Testis (tissue), 3 donors: Measurements from ENCODE around the gene PTPRR. TPM values are rescaled to one million over a fixed set of nuclear protein-coding genes. Genes with fewer than 3 reads are reported as not detected.

Experiments used
- DNase-seq: peaks from one replicate; pipeline ENCODE4 v3.0.0-alpha.2; 2019
- H3K27ac ChIP-seq, 2 donors: fragments of 200-600 bp; sonication (generic); one replicate each; pipeline ENCODE4 v1.5.1; 2019
- H3K27me3 ChIP-seq: fragments of 200-600 bp; sonication (generic); one replicate; pipeline ENCODE4 v1.5.1; 2019
- H3K36me3 ChIP-seq: fragments of 200-600 bp; sonication (generic); one replicate; pipeline ENCODE4 v1.5.1; 2017; ENCODE audit warnings: low read depth; ENCODE audit errors: missing control alignments
- H3K4me1 ChIP-seq: fragments of 200-600 bp; sonication (generic); one replicate; pipeline ENCODE4 v1.5.1; 2019
- H3K4me3 ChIP-seq, 2 donors: fragments of 200-600 bp; sonication (generic); one replicate each; pipeline ENCODE4 v1.5.1; 2017 to 2019
- H3K9me3 ChIP-seq: fragments of 200-600 bp; sonication (generic); one replicate; pipeline ENCODE4 v1.5.1; 2017
- POLR2A ChIP-seq: fragments of 450-650 bp; IDR thresholded peaks from one replicate; pipeline ENCODE4 v1.6.1; 2017; ENCODE audit warnings: antibody characterized with exemption, mild to moderate bottlenecking, moderate library complexity
- WGBS, 2 donors: methylation state at CpG; one replicate each; pipeline ENCODE4 v1.1.5; 2018; 5-methylcytosine and 5-hydroxymethylcytosine counted together
- intact Hi-C: fragments of 100-400 bp; cut with DNase I; formaldehyde crosslinking; loops from one replicate; pipeline ENCODE4 v1.15.1; 2023; ENCODE audit warnings: low total_unique reads
- polyA plus RNA-seq: library from polyadenylated mRNA; stranded (reverse); fragments of 350-450 nt; fragmentation: Illumina TruSeq; extraction: RNeasy Lipid Tissue Mini Kit (QIAGEN cat#74804); gene quantifications from one replicate; pipeline ENCODE4 v1.2.3, GENCODE V29; 2014; ENCODE audit warnings: low read depth, low replicate concordance; ENCODE audit not compliant: insufficient read depth
- total RNA-seq, 2 donors: library from RNA; depleted of rRNA; stranded (reverse); fragments of >200 nt; gene quantifications; one replicate each; pipeline ENCODE4 v1.2.3, GENCODE V29; 2016
- TF ChIP-seq, protein P1 (sequence below), 3 experiments: fragments of 450-650 bp in 2 of 3; fragments of 200-600 bp in 1 of 3; sonication (generic) in 1 of 3; IDR thresholded peaks; one replicate each; pipeline ENCODE4 v1.5.1; 2016 to 2019; ENCODE audit warnings: antibody characterized with exemption in 3 of 3, mild to moderate bottlenecking in 2 of 3, moderate library complexity in 1 of 3

PTPRR gene
- total and polyA plus RNA-seq, 3 donors from 2014 or later: 0.16 to 0.43 (median 0.24) TPM

DNA sequence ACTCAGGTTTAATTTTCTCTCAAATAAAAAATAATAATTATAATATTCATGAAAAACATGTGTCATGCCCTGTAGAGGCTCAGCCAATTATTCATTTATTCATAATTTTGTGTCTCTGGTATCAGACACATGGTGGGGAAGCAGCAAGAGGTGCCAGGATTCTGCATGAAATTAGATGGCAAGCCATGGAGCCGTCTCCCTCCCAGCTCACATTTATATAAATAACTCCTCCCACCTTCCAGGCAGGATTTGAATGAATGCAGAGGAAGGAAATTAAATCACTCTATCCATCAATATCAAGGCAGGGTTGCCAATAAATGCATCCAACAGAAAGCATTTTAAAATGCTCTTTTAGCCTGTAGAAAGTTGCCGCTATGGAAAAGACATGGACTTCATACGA is 98.1 kb downstream of the PTPRR start:
- WGBS, 2 donors: 59 to 66% methylated on average over 3 of the region's 3 CpGs
- DNase-seq: no peak

DNA sequence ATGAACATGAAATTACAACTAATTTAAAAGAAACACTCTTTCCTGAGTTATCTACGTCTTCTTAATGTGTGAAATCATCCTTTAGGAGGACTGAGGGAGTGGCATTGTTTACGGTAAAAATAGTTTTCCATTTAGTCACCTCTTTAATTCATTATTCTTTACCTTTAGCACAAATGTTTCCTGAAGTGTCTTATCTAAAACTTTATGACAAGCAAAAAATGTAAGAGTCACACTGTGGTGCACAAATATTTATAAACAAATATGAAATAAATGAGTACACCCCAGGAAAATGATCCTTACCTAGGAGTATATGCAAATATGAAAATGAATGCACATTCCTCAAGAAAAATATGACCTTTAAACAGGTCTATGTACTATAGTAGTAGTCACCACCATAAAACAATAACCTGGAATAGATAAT is 104.6 kb downstream of the PTPRR start:
- H3K4me1 ChIP-seq: no peaks in the 10 kb centered on the region
- no peak overlapping the region for H3K4me3 ChIP-seq
- no peak for DNase-seq
- no peaks in the 10 kb centered on the region for H3K36me3 ChIP-seq
- no peaks in the 10 kb centered on the region for H3K9me3 ChIP-seq
- no peak overlapping the region for H3K27ac ChIP-seq
- WGBS, 2 donors: 80 to 88% methylated on average over 2 of the region's 2 CpGs
- intact Hi-C loops: no loop called here
- TF ChIP-seq POLR2A: no peak
- TF ChIP-seq, protein P1, sequence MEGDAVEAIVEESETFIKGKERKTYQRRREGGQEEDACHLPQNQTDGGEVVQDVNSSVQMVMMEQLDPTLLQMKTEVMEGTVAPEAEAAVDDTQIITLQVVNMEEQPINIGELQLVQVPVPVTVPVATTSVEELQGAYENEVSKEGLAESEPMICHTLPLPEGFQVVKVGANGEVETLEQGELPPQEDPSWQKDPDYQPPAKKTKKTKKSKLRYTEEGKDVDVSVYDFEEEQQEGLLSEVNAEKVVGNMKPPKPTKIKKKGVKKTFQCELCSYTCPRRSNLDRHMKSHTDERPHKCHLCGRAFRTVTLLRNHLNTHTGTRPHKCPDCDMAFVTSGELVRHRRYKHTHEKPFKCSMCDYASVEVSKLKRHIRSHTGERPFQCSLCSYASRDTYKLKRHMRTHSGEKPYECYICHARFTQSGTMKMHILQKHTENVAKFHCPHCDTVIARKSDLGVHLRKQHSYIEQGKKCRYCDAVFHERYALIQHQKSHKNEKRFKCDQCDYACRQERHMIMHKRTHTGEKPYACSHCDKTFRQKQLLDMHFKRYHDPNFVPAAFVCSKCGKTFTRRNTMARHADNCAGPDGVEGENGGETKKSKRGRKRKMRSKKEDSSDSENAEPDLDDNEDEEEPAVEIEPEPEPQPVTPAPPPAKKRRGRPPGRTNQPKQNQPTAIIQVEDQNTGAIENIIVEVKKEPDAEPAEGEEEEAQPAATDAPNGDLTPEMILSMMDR (IDR thresholded peaks at IDR 0.05): no peak
- H3K27me3 ChIP-seq: no peaks in the 10 kb centered on the region

More for the DNA sequence above, 98.1 kb downstream of the PTPRR start:
- H3K4me3 ChIP-seq: no peak overlapping the region
- TF ChIP-seq, protein P1 (IDR thresholded peaks at IDR 0.05): no peak
- TF ChIP-seq POLR2A: no peak
- H3K9me3 ChIP-seq: no peaks in the 10 kb centered on the region
- no peaks in the 10 kb centered on the region for H3K27me3 ChIP-seq
- no peaks in the 10 kb centered on the region for H3K4me1 ChIP-seq
- no peaks in the 10 kb centered on the region for H3K36me3 ChIP-seq
- intact Hi-C loops: no loop called here
- H3K27ac ChIP-seq: no peak overlapping the region

DNA sequence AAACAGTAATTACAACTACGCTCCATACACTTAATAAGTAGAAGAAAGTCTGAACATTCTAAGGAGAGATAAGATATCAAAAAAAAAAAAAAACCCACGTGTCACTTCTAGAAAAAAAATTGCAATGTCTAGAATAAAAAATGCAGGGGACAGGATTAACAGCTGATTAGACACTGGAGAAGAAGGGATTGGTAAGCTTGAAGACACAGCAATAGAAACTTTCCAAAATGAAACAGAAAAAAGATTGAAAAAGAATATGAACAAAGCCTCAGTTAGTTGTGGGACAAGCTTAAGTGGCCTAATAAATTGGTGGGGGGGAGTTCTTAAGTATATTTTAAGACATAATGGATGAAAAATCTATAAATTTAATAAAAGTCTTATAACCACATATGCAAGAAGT is 105.5 kb downstream of the PTPRR start:
- TF ChIP-seq, protein P1 (IDR thresholded peaks at IDR 0.05): no peak
- no peak for TF ChIP-seq POLR2A
- H3K36me3 ChIP-seq: no peaks in the 10 kb centered on the region
- no peak for DNase-seq
- intact Hi-C loops: no loop called here
- 81 to 91% methylated on average over 2 of the region's 2 CpGs for WGBS, 2 donors
- H3K4me1 ChIP-seq: no peaks in the 10 kb centered on the region
- H3K9me3 ChIP-seq: no peaks in the 10 kb centered on the region
- H3K27me3 ChIP-seq: no peaks in the 10 kb centered on the region
- no peak overlapping the region for H3K4me3 ChIP-seq
- H3K27ac ChIP-seq: no peak overlapping the region

DNA sequence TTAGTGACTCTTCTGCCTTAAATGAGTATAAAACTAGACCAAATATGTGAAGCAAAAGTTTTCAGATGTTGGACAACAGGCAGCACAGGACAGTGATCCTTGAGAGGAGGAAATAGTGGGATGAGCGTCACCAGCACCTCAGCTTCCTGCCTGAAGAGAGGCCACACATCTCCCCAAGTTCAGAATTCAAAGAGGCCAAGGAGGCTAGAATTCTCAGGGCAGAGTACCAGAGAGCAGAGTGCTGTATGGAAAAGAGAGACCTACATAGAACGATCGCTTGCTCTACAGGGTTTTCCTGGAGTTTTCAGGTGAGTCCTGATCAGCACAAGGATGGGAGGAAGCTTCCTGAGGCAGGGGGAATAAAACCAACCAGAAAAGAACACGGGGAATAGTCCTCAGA is 107.0 kb downstream of the PTPRR start:
- intact Hi-C loops: no loop called here
- TF ChIP-seq, protein P1 (IDR thresholded peaks at IDR 0.05): no peak
- TF ChIP-seq POLR2A: no peak
- no peaks in the 10 kb centered on the region for H3K9me3 ChIP-seq
- H3K27ac ChIP-seq: no peak overlapping the region
- H3K4me1 ChIP-seq: no peaks in the 10 kb centered on the region
- no peaks in the 10 kb centered on the region for H3K36me3 ChIP-seq
- WGBS, 2 donors: 80% methylated on average over 4 of the region's 4 CpGs
- no peaks in the 10 kb centered on the region for H3K27me3 ChIP-seq
- no peak overlapping the region for H3K4me3 ChIP-seq
- no peak for DNase-seq

DNA sequence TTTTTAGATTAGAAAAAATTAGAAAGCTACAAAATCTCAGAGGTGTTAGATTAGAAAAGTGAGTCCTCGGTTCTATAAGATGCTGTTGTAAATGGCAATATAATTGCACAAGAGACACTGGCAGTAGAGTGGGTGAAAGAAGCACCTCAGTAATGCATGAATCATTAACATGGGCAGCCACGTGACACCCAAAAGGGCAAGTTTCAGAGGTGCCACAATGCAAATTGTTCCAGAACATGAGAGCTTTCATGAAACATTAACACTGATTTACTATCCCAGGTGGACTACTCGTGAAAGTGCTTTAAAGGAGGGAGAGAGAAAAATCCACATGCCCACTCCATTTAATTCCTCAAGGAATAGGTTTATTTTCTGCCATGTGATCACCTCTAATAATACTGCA is 108.4 kb downstream of the PTPRR start:
- Histone ChIP-seq H3K36me3 (no peaks in the 10 kb centered on the region), H3K27me3 (no peaks in the 10 kb centered on the region), H3K4me1 (no peaks in the 10 kb centered on the region), H3K27ac (no peak overlapping the region), H3K9me3 (no peaks in the 10 kb centered on the region), H3K4me3 (no peak overlapping the region)
- no peak for DNase-seq
- TF ChIP-seq POLR2A: no peak
- TF ChIP-seq, protein P1 (IDR thresholded peaks at IDR 0.05): no peak
- 73 to 82% methylated on average over 3 of the region's 3 CpGs for WGBS, 2 donors
- intact Hi-C loops: no loop called here
